ENCODE results near the gene FASTKD2.
"Not testable (repeated sequence)": the region's sequence is repeated elsewhere in the genome, so short reads cannot be mapped to it uniquely, and the experiment has no call there.

FASTKD2 gene

GRCh38 chr2:206790311-206790935, 25.0 kb downstream of the FASTKD2 start:
- no peak for DNase-seq (ENCODE audit: extremely low read depth in 1 of 2, low read depth in 1 of 2)

GRCh38 chr2:206792645-206793044, 27.2 kb downstream of the FASTKD2 start:
- no peak for DNase-seq (ENCODE audit: extremely low read depth in 1 of 2, low read depth in 1 of 2)

GRCh38 chr2:206797376-206797775, 32.0 kb downstream of the FASTKD2 start:
- no peak for DNase-seq (ENCODE audit: extremely low read depth in 1 of 2, low read depth in 1 of 2)

DNA sequence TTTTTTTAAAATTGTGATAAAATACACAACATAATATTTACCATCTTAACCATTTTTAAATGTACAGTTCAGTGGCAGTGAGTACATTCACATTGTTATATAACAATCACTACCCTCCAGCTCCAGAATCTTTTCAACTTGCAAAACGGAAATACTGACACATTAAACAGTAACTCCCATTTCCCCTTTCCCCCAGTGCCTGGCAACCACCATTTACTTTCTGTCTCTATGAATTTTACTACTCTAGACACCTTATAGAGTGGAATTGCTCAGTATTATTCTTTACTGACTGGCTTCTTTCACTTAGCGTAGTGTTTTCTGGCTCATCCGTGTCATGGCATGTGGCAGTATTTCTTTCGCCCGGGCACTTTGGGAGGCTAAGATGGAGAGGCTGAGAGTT, 32.6 kb downstream of the FASTKD2 start:
- DNase-seq (ENCODE audit: extremely low read depth in 1 of 2, low read depth in 1 of 2) = no peak

- no peak for DNase-seq (ENCODE audit: extremely low read depth in 1 of 2, low read depth in 1 of 2)
Observed at GRCh38 chr2:206799083-206799482, 33.7 kb downstream of the FASTKD2 start.

DNA sequence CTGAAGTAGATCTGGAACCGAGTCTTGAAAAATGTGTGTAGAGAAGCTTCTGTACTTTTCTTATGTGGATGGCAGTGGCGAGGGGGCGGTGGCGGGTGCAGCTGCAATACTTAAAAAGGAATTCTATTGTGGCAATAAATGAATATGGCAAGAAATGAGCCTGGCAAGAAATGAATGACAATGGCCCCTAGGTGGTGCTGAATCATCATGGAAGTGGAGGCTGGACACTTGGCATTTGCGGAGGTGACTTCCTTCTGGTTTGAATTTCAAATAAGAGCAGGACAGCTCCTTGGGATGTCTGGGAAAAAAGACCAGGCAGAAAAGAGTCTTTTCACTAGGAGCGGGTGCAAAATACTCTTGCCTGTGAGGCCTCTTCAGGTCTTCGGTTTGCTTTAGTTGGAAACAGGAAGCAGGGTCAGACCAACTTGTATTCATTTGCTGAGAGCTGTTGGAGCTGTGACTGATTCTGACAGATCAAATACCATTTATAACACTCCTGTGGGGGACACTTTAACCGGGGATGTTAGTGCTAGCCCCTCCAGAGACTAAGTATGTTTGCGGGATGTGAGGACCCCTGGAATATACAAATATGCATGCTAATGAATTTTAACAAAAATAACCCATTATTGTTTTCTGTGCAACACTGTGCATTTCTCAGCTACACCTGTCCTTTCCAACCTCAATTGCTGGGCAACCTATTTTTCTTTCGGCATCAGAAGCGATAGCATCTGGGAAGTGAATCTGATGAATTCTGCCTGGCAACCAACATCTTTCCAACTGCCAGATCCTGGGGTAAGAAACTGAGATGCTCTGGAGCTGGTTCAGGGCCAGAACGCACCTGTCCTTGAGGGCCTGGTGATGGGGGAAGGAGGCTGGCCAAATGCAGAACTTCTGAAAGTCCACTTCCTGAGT, 35.4 kb downstream of the FASTKD2 start:
- peak in 1 of 2 donors; percentile 14 for DNase-seq (ENCODE audit: extremely low read depth in 1 of 2, low read depth in 1 of 2)

- DNase-seq (ENCODE audit: extremely low read depth in 1 of 2, low read depth in 1 of 2) = no peak
Observed at GRCh38 chr2:206801418-206802189, 36.2 kb downstream of the FASTKD2 start.

DNA sequence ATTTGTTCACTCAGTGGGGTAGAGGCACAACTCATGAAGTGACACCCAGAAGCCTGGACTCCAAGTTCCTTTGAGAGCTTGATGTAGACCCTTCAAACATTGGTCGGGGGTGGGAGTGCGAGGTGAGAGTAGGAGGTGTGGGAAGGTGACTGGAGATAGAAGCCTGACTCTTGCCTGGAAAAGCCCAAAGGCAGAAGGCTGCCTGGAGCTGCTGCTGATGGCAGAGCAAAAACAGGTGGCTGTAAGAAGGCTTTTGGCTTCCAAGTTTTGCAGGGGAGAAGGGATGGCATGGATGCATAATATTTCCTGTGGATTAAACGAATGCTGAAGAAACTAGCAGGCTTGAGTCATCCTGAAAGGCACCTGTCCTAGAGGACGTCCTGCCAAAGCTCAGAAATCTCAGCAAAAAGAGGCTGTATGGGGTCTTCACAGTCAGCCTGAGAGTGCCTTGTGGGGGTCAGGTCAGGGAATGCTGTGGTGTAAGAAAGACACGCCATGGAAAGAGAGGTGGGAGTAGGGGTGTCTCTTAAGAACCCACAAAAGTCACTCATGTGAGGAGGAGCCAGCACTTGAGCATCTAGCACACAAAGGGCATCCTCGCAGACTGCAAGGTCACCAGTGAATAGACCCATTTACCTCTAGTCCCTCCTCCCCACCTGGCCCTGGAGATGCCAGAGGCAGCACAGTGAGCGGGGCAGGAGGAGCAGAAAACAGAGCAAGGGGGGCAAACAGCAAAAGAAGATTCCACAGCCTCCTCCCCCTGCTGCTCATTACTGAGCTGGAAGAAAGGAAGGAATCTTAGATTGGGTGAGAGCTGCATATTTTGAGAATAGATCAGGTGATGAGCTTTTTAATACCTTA, 37.5 kb downstream of the FASTKD2 start:
- no peak for DNase-seq (ENCODE audit: extremely low read depth in 1 of 2, low read depth in 1 of 2)

- no peak for DNase-seq (ENCODE audit: extremely low read depth in 1 of 2, low read depth in 1 of 2)
Observed at GRCh38 chr2:206804326-206804725, 38.9 kb downstream of the FASTKD2 start.

GRCh38 chr2:206805887-206806607, 40.6 kb downstream of the FASTKD2 start:
- DNase-seq (ENCODE audit: extremely low read depth in 1 of 2, low read depth in 1 of 2) = no peak

DNA sequence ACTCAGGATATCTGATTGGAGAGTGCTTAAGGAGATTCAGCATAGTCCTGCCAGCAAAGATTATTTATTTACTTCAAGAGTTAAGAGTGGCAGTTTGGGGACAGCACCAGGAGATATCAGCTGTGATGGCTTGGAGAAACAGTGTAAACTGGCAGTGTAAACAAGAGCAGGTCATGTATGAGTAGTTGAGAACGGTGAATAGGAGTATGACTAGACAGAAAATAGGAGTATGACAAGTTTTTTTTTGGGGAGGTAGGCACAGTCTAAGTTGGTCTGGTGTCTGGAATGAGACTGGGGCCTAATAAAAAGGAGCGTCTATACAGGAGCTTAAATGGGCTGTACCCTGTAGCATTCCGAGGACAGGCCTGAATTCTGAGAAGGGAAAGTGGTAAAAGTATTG, 42.2 kb downstream of the FASTKD2 start:
- DNase-seq (ENCODE audit: extremely low read depth in 1 of 2, low read depth in 1 of 2) = not testable (repeated sequence)

GRCh38 chr2:206812471-206812870, 47.1 kb downstream of the FASTKD2 start:
- DNase-seq (ENCODE audit: extremely low read depth in 1 of 2, low read depth in 1 of 2) = not testable (repeated sequence)

DNA sequence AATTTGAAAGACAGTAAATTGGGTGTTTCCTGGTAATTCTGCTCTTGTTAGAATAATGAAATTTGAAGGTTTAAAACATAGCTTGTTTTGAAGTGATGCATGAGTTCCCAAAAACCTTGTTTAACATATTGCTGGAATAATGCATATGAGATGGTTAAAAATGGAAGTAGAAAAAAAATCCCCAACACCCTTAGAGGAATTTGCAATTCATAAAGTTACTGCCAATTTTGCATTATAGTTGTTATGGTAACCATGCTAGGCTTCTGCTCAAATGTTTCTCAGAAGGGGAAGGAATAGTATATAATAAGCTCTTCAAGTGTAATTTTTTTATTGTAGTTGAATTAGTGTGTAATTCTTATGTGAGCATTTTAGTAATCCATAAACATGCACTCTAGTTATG, 49.1 kb downstream of the FASTKD2 start:
- no peak for DNase-seq (ENCODE audit: extremely low read depth in 1 of 2, low read depth in 1 of 2)

- no peak for DNase-seq (ENCODE audit: extremely low read depth in 1 of 2, low read depth in 1 of 2)
Observed at GRCh38 chr2:206820807-206821206, 55.4 kb downstream of the FASTKD2 start.

DNA sequence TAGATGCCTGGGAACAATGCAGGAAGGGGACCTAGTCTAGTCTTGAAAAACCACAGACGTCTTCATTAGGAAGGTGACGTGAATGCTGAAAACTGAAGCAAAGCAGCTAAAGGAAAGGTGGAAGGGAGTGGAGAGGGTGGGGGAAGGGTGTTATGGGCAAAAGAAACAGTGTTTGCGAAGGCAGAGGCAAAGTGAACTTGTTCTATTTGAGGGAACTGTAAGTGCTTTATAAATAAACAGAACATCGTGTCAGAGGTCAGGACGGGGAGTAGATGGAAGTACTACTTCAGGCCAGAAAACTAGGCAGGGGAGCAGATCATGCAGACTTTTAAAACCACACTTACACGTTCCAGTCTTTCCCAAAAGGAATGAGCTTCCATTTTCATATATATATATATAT, 57.8 kb downstream of the FASTKD2 start:
- no peak for DNase-seq (ENCODE audit: extremely low read depth in 1 of 2, low read depth in 1 of 2)

DNA sequence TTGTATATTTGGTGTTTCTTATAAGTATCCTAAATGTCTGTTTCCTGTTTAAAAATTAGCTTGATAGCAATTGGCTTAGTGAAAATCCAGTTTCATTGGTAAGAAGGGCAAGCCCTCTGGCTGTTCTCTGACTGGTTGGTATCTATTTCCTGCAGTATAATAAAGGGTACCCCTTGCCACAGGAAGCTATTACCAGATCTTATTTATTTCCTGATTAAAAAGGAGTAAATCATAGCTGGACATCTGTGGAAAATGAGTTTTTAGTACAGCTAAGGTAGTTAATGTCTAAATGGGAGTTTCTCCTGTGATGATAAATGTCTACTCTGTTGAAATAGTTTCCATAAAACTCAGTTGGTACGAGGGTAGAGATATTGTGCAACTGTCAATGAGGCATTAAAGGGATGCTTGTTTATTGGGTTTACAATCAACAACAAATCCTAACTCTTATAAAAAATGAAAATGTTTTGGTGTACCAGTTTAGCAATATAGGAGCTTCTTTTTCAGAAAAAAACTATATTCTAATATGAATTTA, 58.7 kb downstream of the FASTKD2 start:
- no peak for DNase-seq (ENCODE audit: extremely low read depth in 1 of 2, low read depth in 1 of 2)

DNA sequence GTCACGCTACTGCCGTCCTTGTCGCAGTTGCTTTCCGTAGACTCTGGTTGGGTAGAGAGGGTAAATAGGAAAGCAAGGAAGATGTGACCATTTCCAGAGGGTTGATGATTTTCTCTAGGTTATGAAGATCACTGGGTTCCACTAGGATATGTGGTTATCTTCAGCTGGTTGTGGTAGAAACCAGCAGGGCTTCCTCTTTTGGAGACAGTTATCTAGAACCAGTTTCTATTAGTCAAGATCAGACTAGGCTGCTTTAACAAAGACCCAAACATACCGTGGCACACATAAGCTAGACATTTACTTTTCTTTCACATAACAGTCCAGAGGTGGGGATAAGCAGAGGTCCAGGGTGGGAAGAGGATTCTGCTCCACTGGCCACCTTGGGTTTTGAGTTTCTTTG, 59.6 kb downstream of the FASTKD2 start:
- DNase-seq (ENCODE audit: extremely low read depth in 1 of 2, low read depth in 1 of 2) = no peak

- DNase-seq (ENCODE audit: extremely low read depth in 1 of 2, low read depth in 1 of 2) = no peak
Observed at GRCh38 chr2:206831442-206831995, 66.1 kb downstream of the FASTKD2 start.

DNA sequence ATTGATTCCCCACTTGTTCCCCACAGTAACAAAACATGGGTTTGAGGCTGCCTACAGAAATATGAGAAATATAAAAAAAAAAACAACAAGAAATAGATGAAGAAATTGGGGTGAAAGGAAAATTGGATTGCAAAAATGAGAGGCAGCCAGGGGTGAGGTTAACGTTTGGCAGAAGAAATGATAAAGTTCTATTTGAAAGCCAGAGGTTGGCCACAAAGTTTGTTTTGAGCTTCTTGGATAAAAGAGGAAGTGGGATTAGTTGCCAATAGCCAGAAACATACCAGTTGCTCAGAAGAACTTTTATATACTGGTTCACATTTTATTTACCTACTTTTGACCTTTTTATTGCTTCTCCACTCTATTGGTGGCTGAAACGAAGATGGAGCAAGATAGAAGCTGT, 67.5 kb downstream of the FASTKD2 start:
- no peak for DNase-seq (ENCODE audit: extremely low read depth in 1 of 2, low read depth in 1 of 2)

Data from stimulated activated CD8-positive, alpha-beta memory T cell treated with anti-CD3 and anti-CD28 coated beads, Interleukin-7, amount 100 ng/mL, for 48 hours (primary cell).